ENCODE data around the gene FAAH.
A peak's percentile ranks its signal among the peaks of the same experiment; 100 is the strongest.

FAAH gene

GRCh38 chr1:46442317-46443161, 48.4 kb downstream of the FAAH start:
- Histone ChIP-seq H3K27ac (no peak overlapping the region), H3K4me3 (peak overlapping the region; percentile 69)
- peak; percentile 95 for TF ChIP-seq CTCF (IDR thresholded peaks at IDR 0.05)
- no peak for DNase-seq (ENCODE audit: low spot score)

GRCh38 chr1:46444466-46444865, 50.3 kb downstream of the FAAH start:
- no peak for DNase-seq (ENCODE audit: low spot score)
- TF ChIP-seq CTCF (IDR thresholded peaks at IDR 0.05): no peak
- no peak overlapping the region for H3K27ac ChIP-seq
- H3K4me3 ChIP-seq: no peak overlapping the region

- H3K27ac ChIP-seq: no peak overlapping the region
- H3K4me3 ChIP-seq: no peak overlapping the region
- no peak for TF ChIP-seq CTCF (IDR thresholded peaks at IDR 0.05)
- DNase-seq (ENCODE audit: low spot score): no peak
These were observed 51.7 kb downstream of the FAAH start for GRCh38 chr1:46445773-46446256.

GRCh38 chr1:46446646-46447498, 52.8 kb downstream of the FAAH start:
- Histone ChIP-seq H3K27ac (no peak overlapping the region), H3K4me3 (no peak overlapping the region)
- peak; percentile 82 for TF ChIP-seq CTCF (IDR thresholded peaks at IDR 0.05)
- DNase-seq (ENCODE audit: low spot score): no peak

GRCh38 chr1:46447499-46448108, 53.5 kb downstream of the FAAH start:
- no peak for TF ChIP-seq CTCF (IDR thresholded peaks at IDR 0.05)
- peak overlapping the region; percentile 68 for H3K4me3 ChIP-seq
- no peak overlapping the region for H3K27ac ChIP-seq
- DNase-seq (ENCODE audit: low spot score): no peak

- TF ChIP-seq CTCF (IDR thresholded peaks at IDR 0.05): no peak
- no peak for DNase-seq (ENCODE audit: low spot score)
- H3K27ac ChIP-seq: no peak overlapping the region
- peak overlapping the region; percentile 68 for H3K4me3 ChIP-seq
These were observed 54.2 kb downstream of the FAAH start for GRCh38 chr1:46448109-46448911.

Measured in coronary artery (tissue), 2 donors.